ENCODE results near the gene CDCA4.
A peak's percentile ranks its signal among the peaks of the same experiment; 100 is the strongest.

CDCA4 gene

GRCh38 chr14:104985675-104986486, 35.0 kb downstream of the CDCA4 start, which contains the start of gene CLBA1:
Gene CLBA1 (plus strand): TSS chr14:104985788. CDS start chr14:104986432, 644 bp downstream.
- peak; percentile 73 to 87 for DNase-seq

GRCh38 chr14:104984056-104984894, 36.6 kb downstream of the CDCA4 start:
- no peak for DNase-seq

- DNase-seq: no peak
These were observed 37.6 kb downstream of the CDCA4 start for GRCh38 chr14:104983231-104983721.

- DNase-seq: no peak
These were observed 38.2 kb downstream of the CDCA4 start for GRCh38 chr14:104982548-104983230.

- DNase-seq: peak; percentile 45 to 78
These were observed 39.0 kb downstream of the CDCA4 start for GRCh38 chr14:104981699-104982541.

GRCh38 chr14:104980611-104981531, 40.0 kb downstream of the CDCA4 start:
- DNase-seq: no peak

- peak; percentile 37 to 48 for DNase-seq
These were observed 40.9 kb downstream of the CDCA4 start for GRCh38 chr14:104979758-104980610.

GRCh38 chr14:104978746-104979691, 41.9 kb downstream of the CDCA4 start:
- DNase-seq: no peak

GRCh38 chr14:104977681-104978653, 42.9 kb downstream of the CDCA4 start, which contains the start of gene AHNAK2:
Gene AHNAK2 (minus strand): TSS chr14:104978374. CDS start chr14:104978237, 137 bp downstream.
- peak; percentile 60 to 82 for DNase-seq

GRCh38 chr14:104977008-104977680, 43.7 kb downstream of the CDCA4 start:
- no peak for DNase-seq

- DNase-seq: peak; percentile 79 to 87
These were observed 44.5 kb downstream of the CDCA4 start for GRCh38 chr14:104976198-104977007.

- DNase-seq: no peak
These were observed 45.2 kb downstream of the CDCA4 start for GRCh38 chr14:104975481-104976197.

- DNase-seq: no peak
These were observed 46.1 kb downstream of the CDCA4 start for GRCh38 chr14:104974665-104975390.

GRCh38 chr14:104974146-104974541, 46.7 kb downstream of the CDCA4 start:
- no peak for DNase-seq

Data from SHP77 (cell line).